Esophagus muscularis mucosa (tissue), 4 donors: ENCODE results near the gene SCARF2. TPM values are rescaled to one million over a fixed set of nuclear protein-coding genes. Genes with fewer than 3 reads are reported as not detected.
A peak's percentile ranks its signal among the peaks of the same experiment; 100 is the strongest.
"Not testable (repeated sequence)": the region's sequence is repeated elsewhere in the genome, so short reads cannot be mapped to it uniquely, and the experiment has no call there.

Experiments
- DNase-seq: peaks from one replicate; pipeline ENCODE4 v3.0.0-alpha.2; 2017; ENCODE audit errors: extremely low spot score
- H3K27ac ChIP-seq, 4 donors: fragments of 200-600 bp; sonication (generic); replicated peaks in 1 of 4; 1 replicate in 3 of 4; 2 replicates in 1 of 4; pipeline ENCODE4 v1.5.1; 2016 to 2019; ENCODE audit warnings: mild to moderate bottlenecking in 1 of 4
- H3K27me3 ChIP-seq, 4 donors: fragments of 200-600 bp; sonication (generic); one replicate each; pipeline versions ENCODE4 v1.5.1 to v1.6.0; 2016 to 2019
- H3K36me3 ChIP-seq, 4 donors: fragments of 200-600 bp; sonication (generic); one replicate each; pipeline ENCODE4 v1.5.1; 2016 to 2019
- H3K4me1 ChIP-seq, 4 donors: fragments of 200-600 bp; sonication (generic); one replicate each; pipeline ENCODE4 v1.5.1; 2016 to 2019
- H3K4me3 ChIP-seq, 4 donors: fragments of 200-600 bp; sonication (generic); 1 replicate in 2 of 4; 2 replicates in 2 of 4; pipeline ENCODE4 v1.5.1; 2016 to 2019; ENCODE audit warnings: mild to moderate bottlenecking in 4 of 4, moderate library complexity in 1 of 4
- H3K9me3 ChIP-seq, 4 donors: fragments of 200-600 bp; sonication (generic); 1 replicate in 3 of 4; 2 replicates in 1 of 4; pipeline ENCODE4 v1.5.1; 2016 to 2019
- EP300 ChIP-seq: sonication (generic); formaldehyde crosslinking; IDR thresholded peaks from one replicate; pipeline ENCODE4 v1.6.1; 2017; ENCODE audit warnings: antibody characterized with exemption
- POLR2A ChIP-seq: fragments of 450-650 bp; IDR thresholded peaks from one replicate; pipeline ENCODE4 v1.6.1; 2017; ENCODE audit warnings: antibody characterized with exemption, moderate library complexity, mild to moderate bottlenecking, low read depth
- POLR2AphosphoS5 ChIP-seq, 2 donors: sonication (generic); formaldehyde crosslinking; IDR thresholded peaks; one replicate each; pipeline ENCODE4 v1.6.1; 2017; ENCODE audit warnings: antibody characterized with exemption in 2 of 2
- WGBS: methylation state at CpG from one replicate; pipeline ENCODE4 v1.1.5; 2018; 5-methylcytosine and 5-hydroxymethylcytosine counted together
- intact Hi-C: fragments of 100-400 bp; cut with DNase I; formaldehyde crosslinking; loops from one replicate; pipeline ENCODE4 v1.15.1; 2023
- total RNA-seq, 4 donors: library from RNA; depleted of rRNA; stranded (reverse); fragments of >200 nt; gene quantifications; one replicate each; pipeline versions ENCODE4 v1.1.0 to v1.2.1, GENCODE V29; 2016
- TF ChIP-seq, protein P1 (sequence below), 3 experiments: fragments of 200-600 bp in 2 of 3; fragments of 450-650 bp in 1 of 3; sonication (generic) in 2 of 3; IDR thresholded peaks; one replicate each; pipeline ENCODE4 v1.5.1; 2017 to 2019; ENCODE audit warnings: antibody characterized with exemption in 3 of 3, mild to moderate bottlenecking in 2 of 3, moderate library complexity in 1 of 3

The SCARF2 gene, protein sequence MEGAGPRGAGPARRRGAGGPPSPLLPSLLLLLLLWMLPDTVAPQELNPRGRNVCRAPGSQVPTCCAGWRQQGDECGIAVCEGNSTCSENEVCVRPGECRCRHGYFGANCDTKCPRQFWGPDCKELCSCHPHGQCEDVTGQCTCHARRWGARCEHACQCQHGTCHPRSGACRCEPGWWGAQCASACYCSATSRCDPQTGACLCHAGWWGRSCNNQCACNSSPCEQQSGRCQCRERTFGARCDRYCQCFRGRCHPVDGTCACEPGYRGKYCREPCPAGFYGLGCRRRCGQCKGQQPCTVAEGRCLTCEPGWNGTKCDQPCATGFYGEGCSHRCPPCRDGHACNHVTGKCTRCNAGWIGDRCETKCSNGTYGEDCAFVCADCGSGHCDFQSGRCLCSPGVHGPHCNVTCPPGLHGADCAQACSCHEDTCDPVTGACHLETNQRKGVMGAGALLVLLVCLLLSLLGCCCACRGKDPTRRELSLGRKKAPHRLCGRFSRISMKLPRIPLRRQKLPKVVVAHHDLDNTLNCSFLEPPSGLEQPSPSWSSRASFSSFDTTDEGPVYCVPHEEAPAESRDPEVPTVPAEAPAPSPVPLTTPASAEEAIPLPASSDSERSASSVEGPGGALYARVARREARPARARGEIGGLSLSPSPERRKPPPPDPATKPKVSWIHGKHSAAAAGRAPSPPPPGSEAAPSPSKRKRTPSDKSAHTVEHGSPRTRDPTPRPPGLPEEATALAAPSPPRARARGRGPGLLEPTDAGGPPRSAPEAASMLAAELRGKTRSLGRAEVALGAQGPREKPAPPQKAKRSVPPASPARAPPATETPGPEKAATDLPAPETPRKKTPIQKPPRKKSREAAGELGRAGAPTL
- 10 to 100 TPM; 14.5 to 31.6 (median 22.2) TPM for total RNA-seq

DNA sequence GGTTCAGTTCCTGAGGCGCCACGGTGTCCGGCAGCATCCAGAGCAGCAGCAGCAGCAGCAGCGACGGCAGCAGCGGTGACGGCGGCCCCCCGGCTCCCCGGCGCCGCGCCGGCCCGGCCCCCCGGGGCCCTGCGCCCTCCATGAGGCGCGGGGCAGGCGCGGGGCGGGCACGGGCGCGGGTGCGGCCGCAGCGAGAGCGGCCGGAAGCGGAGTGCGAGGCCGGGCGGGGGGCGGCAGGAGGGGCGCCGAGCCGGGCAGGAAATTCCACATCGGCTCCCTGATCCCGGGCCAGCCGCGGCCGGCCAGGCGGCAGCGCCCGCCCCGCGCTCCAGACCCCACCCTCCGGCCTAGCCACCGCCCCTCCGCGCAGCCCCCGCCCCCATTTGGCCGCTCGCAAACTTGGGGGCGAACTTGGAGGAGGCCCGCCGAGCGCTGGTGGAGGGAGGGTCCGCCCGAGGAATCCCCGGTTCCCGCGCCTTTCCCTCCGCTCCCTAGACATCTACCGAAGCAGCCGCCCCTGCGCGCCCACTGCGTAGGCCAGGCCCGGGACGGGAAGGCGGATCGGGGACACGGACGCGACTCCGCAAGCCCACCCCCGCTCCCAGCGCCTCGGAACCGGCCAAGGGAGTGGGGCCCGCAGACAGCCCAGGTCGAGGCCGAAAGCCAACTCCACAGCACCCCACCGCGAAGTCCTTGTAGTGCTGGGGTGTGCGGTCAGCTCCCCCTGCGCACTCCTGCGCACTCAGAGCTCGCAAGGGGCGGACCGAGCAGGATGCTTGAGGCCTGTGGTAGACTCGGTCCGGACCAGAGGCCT, at the start of gene SCARF2:
Gene SCARF2, minus strand, starts transcription at position 213 of the 814 bp plus-strand sequence. Its CDS starts 71 bp downstream, at position 142.
- under 1% methylated on average over 34 of the region's 95 CpGs for WGBS
- intact Hi-C loops: loop anchor here (5.0 kb wide), 1 partner anchor 59 kb away; the partner anchor contains the start of gene KLHL22
- Histone ChIP-seq H3K27ac (peak within 1 kb of the TSS; percentile 73 to 89 (median 80)), H3K4me3 (peak within 1 kb of the TSS; percentile 68 to 82 (median 72)), H3K36me3 (peaks cover 0 to 21% (median 13%) of the 10 kb centered on the region in 4 donors), H3K27me3 (peaks cover 0 to 15% (median 0%) of the 10 kb centered on the region in 4 donors), H3K9me3 (no peaks in the 10 kb centered on the region), H3K4me1 (peaks cover 31 to 54% (median 42%) of the 10 kb centered on the region in 4 donors)
- DNase-seq: no peak
- TF ChIP-seq, protein P1, sequence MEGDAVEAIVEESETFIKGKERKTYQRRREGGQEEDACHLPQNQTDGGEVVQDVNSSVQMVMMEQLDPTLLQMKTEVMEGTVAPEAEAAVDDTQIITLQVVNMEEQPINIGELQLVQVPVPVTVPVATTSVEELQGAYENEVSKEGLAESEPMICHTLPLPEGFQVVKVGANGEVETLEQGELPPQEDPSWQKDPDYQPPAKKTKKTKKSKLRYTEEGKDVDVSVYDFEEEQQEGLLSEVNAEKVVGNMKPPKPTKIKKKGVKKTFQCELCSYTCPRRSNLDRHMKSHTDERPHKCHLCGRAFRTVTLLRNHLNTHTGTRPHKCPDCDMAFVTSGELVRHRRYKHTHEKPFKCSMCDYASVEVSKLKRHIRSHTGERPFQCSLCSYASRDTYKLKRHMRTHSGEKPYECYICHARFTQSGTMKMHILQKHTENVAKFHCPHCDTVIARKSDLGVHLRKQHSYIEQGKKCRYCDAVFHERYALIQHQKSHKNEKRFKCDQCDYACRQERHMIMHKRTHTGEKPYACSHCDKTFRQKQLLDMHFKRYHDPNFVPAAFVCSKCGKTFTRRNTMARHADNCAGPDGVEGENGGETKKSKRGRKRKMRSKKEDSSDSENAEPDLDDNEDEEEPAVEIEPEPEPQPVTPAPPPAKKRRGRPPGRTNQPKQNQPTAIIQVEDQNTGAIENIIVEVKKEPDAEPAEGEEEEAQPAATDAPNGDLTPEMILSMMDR (IDR thresholded peaks at IDR 0.05): no peak
- TF ChIP-seq POLR2A: no peak
- peak; percentile 18 to 37 for TF ChIP-seq POLR2AphosphoS5 (IDR thresholded peaks at IDR 0.05)
- no peak for TF ChIP-seq EP300

DNA sequence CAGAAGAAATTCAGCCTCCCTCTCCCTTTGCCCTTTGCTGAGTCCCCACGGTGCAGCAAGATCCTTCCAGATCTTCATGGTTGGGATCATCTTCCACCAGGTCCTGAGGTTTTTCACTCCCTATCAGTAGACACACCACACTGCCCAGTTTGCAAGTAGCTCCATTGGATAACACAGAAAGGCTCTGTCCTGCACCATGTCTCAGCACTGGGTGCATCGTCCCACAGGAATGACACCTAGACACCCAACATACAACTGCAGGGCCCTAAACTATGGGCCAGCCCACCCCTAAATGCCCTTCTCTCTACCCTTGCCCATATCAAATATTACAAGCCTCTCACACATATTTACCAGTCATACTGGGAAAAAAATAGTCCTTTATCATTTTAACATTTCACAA, 48.6 kb upstream of the SCARF2 start:
- 87% methylated on average over 2 of the region's 2 CpGs for WGBS
- DNase-seq: no peak
- Histone ChIP-seq H3K9me3 (no peaks in the 10 kb centered on the region), H3K27ac (no peak overlapping the region), H3K36me3 (peaks cover 0 to 33% (median 16%) of the 10 kb centered on the region in 4 donors), H3K27me3 (no peaks in the 10 kb centered on the region), H3K4me1 (peaks cover 0 to 21% (median 10%) of the 10 kb centered on the region in 4 donors), H3K4me3 (no peak overlapping the region)
- TF ChIP-seq POLR2AphosphoS5 (IDR thresholded peaks at IDR 0.05): no peak
- TF ChIP-seq, protein P1 (IDR thresholded peaks at IDR 0.05): no peak
- no peak for TF ChIP-seq EP300
- no peak for TF ChIP-seq POLR2A
- intact Hi-C loops: no loop called here

DNA sequence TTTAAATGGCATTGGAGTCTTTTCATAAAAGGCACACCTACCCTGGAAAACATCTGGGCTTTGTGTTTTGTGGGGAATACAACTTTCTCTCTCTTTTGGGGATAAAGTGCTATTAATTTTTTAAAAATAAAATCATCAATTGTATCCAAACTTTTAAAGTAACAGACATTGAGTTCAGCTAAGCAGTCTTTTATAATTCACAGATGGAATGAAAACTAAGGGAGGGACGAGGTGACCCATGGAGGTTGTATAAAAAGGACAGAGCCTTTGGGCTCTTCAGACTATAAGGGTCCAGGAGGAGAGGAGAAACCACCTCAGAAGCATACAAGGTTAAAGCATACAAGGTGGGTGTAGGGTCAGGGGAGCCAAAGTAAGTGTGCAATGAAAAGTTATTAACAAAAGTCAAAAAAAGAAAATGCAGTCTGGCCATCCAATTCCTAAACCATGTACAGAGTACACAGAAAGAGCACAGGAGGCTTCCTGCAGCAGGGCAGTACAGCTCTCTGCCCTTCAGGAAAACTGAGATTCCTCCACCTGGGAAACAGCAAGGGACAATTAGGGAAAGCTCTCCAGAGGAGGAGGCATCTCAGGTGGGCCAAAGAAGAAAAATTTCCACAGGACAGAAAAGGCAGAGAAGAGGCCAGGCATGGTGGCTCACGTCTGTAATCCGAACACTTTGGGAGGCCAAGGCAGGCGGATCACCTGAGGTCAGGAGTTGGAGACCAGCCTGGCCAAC, 47.5 kb upstream of the SCARF2 start:
- no peaks in the 10 kb centered on the region for H3K27me3 ChIP-seq
- intact Hi-C loops: no loop called here
- DNase-seq: no peak
- 80% methylated on average over 4 of the region's 4 CpGs for WGBS
- H3K36me3 ChIP-seq: peaks cover 0 to 33% (median 16%) of the 10 kb centered on the region in 4 donors
- peaks cover 0 to 13% (median 5%) of the 10 kb centered on the region in 4 donors for H3K4me1 ChIP-seq
- no peaks in the 10 kb centered on the region for H3K9me3 ChIP-seq
- TF ChIP-seq POLR2A (no peak), EP300 (no peak), POLR2AphosphoS5 (IDR thresholded peaks at IDR 0.05) (no peak)
- TF ChIP-seq, protein P1 (IDR thresholded peaks at IDR 0.05): no peak
- no peak overlapping the region for H3K4me3 ChIP-seq
- H3K27ac ChIP-seq: no peak overlapping the region

DNA sequence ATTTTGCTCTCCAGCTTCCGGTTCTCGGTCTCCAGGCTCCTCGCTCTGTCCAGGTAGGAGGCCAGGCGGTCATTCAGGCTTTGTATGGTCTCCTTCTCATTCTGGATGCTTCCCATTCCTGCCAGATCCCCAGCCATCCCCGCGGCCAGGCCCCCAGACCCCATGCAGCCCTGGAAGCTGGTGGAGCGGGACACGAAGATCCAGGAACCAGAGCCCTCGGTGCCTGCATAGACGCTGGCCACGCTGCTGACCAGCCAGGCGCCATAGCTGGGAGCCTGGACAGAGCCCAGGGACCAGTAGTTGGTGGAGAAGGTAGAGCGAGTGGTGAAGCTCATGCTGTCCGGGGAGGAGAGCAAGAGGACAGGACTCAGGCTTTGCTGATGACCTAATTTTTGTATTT, 46.1 kb upstream of the SCARF2 start:
- H3K4me3 ChIP-seq: no peak overlapping the region
- no peaks in the 10 kb centered on the region for H3K9me3 ChIP-seq
- H3K4me1 ChIP-seq: peaks cover 0 to 3% (median 0%) of the 10 kb centered on the region in 4 donors
- no peak overlapping the region for H3K27ac ChIP-seq
- DNase-seq: no peak
- TF ChIP-seq EP300 (no peak), POLR2A (no peak), POLR2AphosphoS5 (IDR thresholded peaks at IDR 0.05) (no peak)
- TF ChIP-seq, protein P1 (IDR thresholded peaks at IDR 0.05): no peak
- peaks cover 0 to 29% (median 14%) of the 10 kb centered on the region in 4 donors for H3K36me3 ChIP-seq
- 96% methylated on average over 14 of the region's 14 CpGs for WGBS
- intact Hi-C loops: no loop called here
- H3K27me3 ChIP-seq: no peaks in the 10 kb centered on the region

DNA sequence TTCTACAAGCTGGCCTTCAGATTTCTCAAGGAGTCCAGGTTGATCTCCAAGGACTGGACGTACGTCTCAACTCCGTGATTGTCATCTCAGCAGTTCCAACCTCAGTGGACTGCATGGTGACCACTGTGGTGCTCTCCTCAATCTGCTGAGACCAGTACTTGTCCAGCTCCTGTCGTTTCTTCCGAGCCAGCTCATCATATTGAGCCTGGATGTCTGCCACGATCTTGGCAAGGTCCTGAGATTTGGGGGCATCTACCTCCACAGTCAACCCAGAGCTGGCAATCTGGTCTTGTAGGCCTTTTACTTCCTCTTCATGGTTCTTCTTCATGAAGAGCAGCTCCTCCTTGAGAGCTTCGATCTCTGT, 45.5 kb upstream of the SCARF2 start:
- DNase-seq, intact Hi-C loops, H3K27ac ChIP-seq, H3K4me3 ChIP-seq, H3K4me1 ChIP-seq, H3K27me3 ChIP-seq, H3K9me3 ChIP-seq: not testable (repeated sequence)
- peaks cover 0 to 23% (median 11%) of the 10 kb centered on the region in 4 donors for H3K36me3 ChIP-seq
- WGBS: 99% methylated on average over 7 of the region's 7 CpGs
